ENCODE data around the gene SLC35B4. TPM values are rescaled to one million over a fixed set of nuclear protein-coding genes. Genes with fewer than 3 reads are reported as not detected.

SLC35B4 gene
- total RNA-seq, 2 donors from 2014 or later: 11.9 to 16.8 TPM

- Mint-ChIP-seq H3K27ac (no peak overlapping the region), H3K4me1 (no peaks in the 10 kb centered on the region), H3K9me3 (no peaks in the 10 kb centered on the region), H3K4me3 (no peak overlapping the region), H3K27me3 (peaks cover 11% of the 10 kb centered on the region), H3K36me3 (ENCODE audit: low read depth) (no peaks in the 10 kb centered on the region)
- no peak for ATAC-seq (replicated peaks)
These were observed 70.0 kb downstream of the SLC35B4 start for GRCh38 chr7:134246761-134247160.

- Mint-ChIP-seq H3K9me3 (no peaks in the 10 kb centered on the region), H3K36me3 (ENCODE audit: low read depth) (no peaks in the 10 kb centered on the region), H3K27ac (no peak overlapping the region), H3K27me3 (peaks cover 11% of the 10 kb centered on the region), H3K4me3 (no peak overlapping the region), H3K4me1 (no peaks in the 10 kb centered on the region)
- ATAC-seq (replicated peaks): no peak
These were observed 70.4 kb downstream of the SLC35B4 start for GRCh38 chr7:134246347-134246746.

GRCh38 chr7:134245253-134245652, 71.5 kb downstream of the SLC35B4 start:
- no peaks in the 10 kb centered on the region for H3K9me3 Mint-ChIP-seq
- H3K27ac Mint-ChIP-seq: no peak overlapping the region
- ATAC-seq (replicated peaks): no peak
- H3K36me3 Mint-ChIP-seq (ENCODE audit: low read depth): no peaks in the 10 kb centered on the region
- H3K4me1 Mint-ChIP-seq: no peaks in the 10 kb centered on the region
- H3K27me3 Mint-ChIP-seq: peaks cover 11% of the 10 kb centered on the region
- no peak overlapping the region for H3K4me3 Mint-ChIP-seq

Other genes with a start within 250 kb of the SLC35B4 start
- under 1 TPM; 0.30 to 0.42 TPM for gene LRGUK, start 189.6 kb downstream of the SLC35B4 start, total RNA-seq
- 100 to 1,000 TPM in 1 of 2 donors, 10 to 100 TPM in 1; 54.1 to 125 TPM for gene AKR1B1, start 142.2 kb upstream of the SLC35B4 start, total RNA-seq
- gene AKR1B10, start 210.6 kb upstream of the SLC35B4 start, total RNA-seq: not detected
- gene AKR1B15, start 232.2 kb upstream of the SLC35B4 start, total RNA-seq: not detected